HepG2 (cell line): ENCODE measurements around the gene MXI1. TPM values are rescaled to one million over a fixed set of nuclear protein-coding genes. Genes with fewer than 3 reads are reported as not detected.

ENCODE experiments used
- HOXD1 ChIP-seq: sonication (generic); formaldehyde crosslinking; IDR thresholded peaks from 2 replicates; pipeline ENCODE4 v1.5.0; 2020; ENCODE audit warnings: missing genetic modification reagents
- IKZF4 ChIP-seq: sonication (generic); formaldehyde crosslinking; IDR thresholded peaks from 2 replicates; pipeline ENCODE4 v1.5.1; 2020; ENCODE audit warnings: borderline replicate concordance, mild to moderate bottlenecking, low read depth, missing genetic modification reagents; ENCODE audit errors: not compliant biosample characterization
- MED8 ChIP-seq: sonication (generic); formaldehyde crosslinking; IDR thresholded peaks from 2 replicates; pipeline ENCODE4 v1.8.1; 2023; ENCODE audit warnings: mild to moderate bottlenecking, missing genetic modification reagents; ENCODE audit not compliant: insufficient replicate concordance
- MXI1 ChIP-seq: IDR thresholded peaks from 3 replicates; pipeline ENCODE4 v1.6.1; 2012; ENCODE audit warnings: low read depth, low read length, inconsistent platforms, borderline replicate concordance
- SALL1 ChIP-seq: sonication (generic); formaldehyde crosslinking; IDR thresholded peaks from 2 replicates; pipeline ENCODE4 v1.8.0; 2022; ENCODE audit warnings: mild to moderate bottlenecking, missing genetic modification reagents
- SUZ12 ChIP-seq: fragments of 150-350 bp; IDR thresholded peaks from 2 replicates; pipeline ENCODE4 v1.6.1; 2014; ENCODE audit warnings: low read depth, low read length
- UBTF ChIP-seq: sonication (generic); formaldehyde crosslinking; IDR thresholded peaks from 2 replicates; pipeline ENCODE4 v1.4.0; 2020; ENCODE audit warnings: mild to moderate bottlenecking, missing genetic modification reagents
- XRCC5 ChIP-seq: fragments of 200-400 bp; formaldehyde crosslinking; optimal IDR thresholded peaks from 2 replicates; pipeline ENCODE3; 2017; ENCODE audit warnings: mild to moderate bottlenecking, low read length
- ZBTB20 ChIP-seq: sonication (generic); formaldehyde crosslinking; IDR thresholded peaks from 2 replicates; pipeline ENCODE4 v1.8.1; 2023; ENCODE audit warnings: missing genetic modification reagents, low read depth, mild to moderate bottlenecking, borderline replicate concordance
- ZBTB40 ChIP-seq, 2 experiments: fragments of 450-650 bp in 1 of 2; sonication (generic) in 1 of 2; formaldehyde crosslinking in 1 of 2; IDR thresholded peaks; 2 replicates each; pipeline versions ENCODE4 v1.6.1 to v1.8.0; 2016 to 2022; ENCODE audit warnings: antibody characterized with exemption in 1 of 2, mild to moderate bottlenecking in 1 of 2, missing genetic modification reagents in 1 of 2
- ZFX ChIP-seq: sonication (generic); formaldehyde crosslinking; IDR thresholded peaks from 2 replicates; pipeline ENCODE4 v1.4.0; 2020; ENCODE audit warnings: mild to moderate bottlenecking, low read depth, missing genetic modification reagents, moderate library complexity
- ZNF143 ChIP-seq: sonication (generic); formaldehyde crosslinking; IDR thresholded peaks from 2 replicates; pipeline ENCODE4 v1.4.0; 2020; ENCODE audit warnings: missing genetic modification reagents
- ZNF292 ChIP-seq: sonication (generic); formaldehyde crosslinking; IDR thresholded peaks from 2 replicates; pipeline ENCODE4 v1.8.1; 2022; ENCODE audit warnings: mild to moderate bottlenecking, low read depth, missing genetic modification reagents, borderline replicate concordance
- ZNF496 ChIP-seq: sonication (generic); formaldehyde crosslinking; IDR thresholded peaks from 2 replicates; pipeline ENCODE4 v1.8.1; 2023; ENCODE audit warnings: mild to moderate bottlenecking, moderate library complexity, missing genetic modification reagents; ENCODE audit not compliant: insufficient replicate concordance
- ZNF75D ChIP-seq: sonication (generic); formaldehyde crosslinking; IDR thresholded peaks from 2 replicates; pipeline ENCODE4 v1.8.1; 2023; ENCODE audit warnings: missing genetic modification reagents, mild to moderate bottlenecking, borderline replicate concordance
- polyA plus RNA-seq, 8 experiments: library from polyadenylated mRNA; depleted of rRNA in 3 of 8; stranded (reverse) in 7 of 8; unstranded in 1 of 8; fragments of >200 nt; fragmentation: Illumina TruSeq in 4 of 8; extraction: Trizol in 4 of 8; gene quantifications; 2 replicates each; pipeline versions ENCODE4 v1.2.1 to v1.2.3, GENCODE V29; 2011 to 2016; ENCODE audit warnings: low read depth in 4 of 8, missing spikeins in 1 of 8, mixed read lengths in 1 of 8; ENCODE audit not compliant: insufficient read depth in 1 of 8
- total RNA-seq, 5 experiments: library from RNA; depleted of rRNA; stranded (reverse); fragments of >200 nt; fragmentation: Illumina TruSeq; extraction: Trizol; gene quantifications; 2 replicates each; pipeline ENCODE4 v1.2.3, GENCODE V29; 2016; ENCODE audit warnings: low read depth in 1 of 5
- TF ChIP-seq, protein P1 (sequence below): sonication (generic); formaldehyde crosslinking; IDR thresholded peaks from 2 replicates; pipeline ENCODE4 v1.4.0; 2020; ENCODE audit warnings: low read depth, mild to moderate bottlenecking, missing genetic modification reagents

MXI1 gene
- total and polyA plus RNA-seq, 2 of the 13 experiments (the other 11 are each of a cell fraction or from before 2014, with no cell fraction given) = 6.6 to 22.0 TPM

- TF ChIP-seq ZBTB40 (IDR thresholded peaks at IDR 0.05) (no peak), ZBTB40 (CRISPR knock-in tag; IDR thresholded peaks at IDR 0.05) (peak; percentile 49; the same call in 1 of the 2 replicates), ZNF75D (CRISPR knock-in tag) (no peak), SUZ12 (no peak), IKZF4 (no peak), ZFX (CRISPR knock-in tag) (peak; percentile 64), UBTF (CRISPR knock-in tag) (0 out of 2 replicates have a peak, but pooled peaks have one; percentile 27), HOXD1 (CRISPR knock-in tag) (no peak), MXI1 (peak; percentile 97; the same call in 2 of the 3 replicates), XRCC5 (peak; percentile 56), ZNF292 (CRISPR knock-in tag) (no peak), ZNF143 (CRISPR knock-in tag) (0 out of 2 replicates have a peak, but pooled peaks have one; percentile 17), ZNF496 (CRISPR knock-in tag) (no peak), ZBTB20 (CRISPR knock-in tag) (no peak), SALL1 (CRISPR knock-in tag) (peak; percentile 34; the same call in 1 of the 2 replicates), MED8 (CRISPR knock-in tag) (no peak)
- TF ChIP-seq, protein P1, sequence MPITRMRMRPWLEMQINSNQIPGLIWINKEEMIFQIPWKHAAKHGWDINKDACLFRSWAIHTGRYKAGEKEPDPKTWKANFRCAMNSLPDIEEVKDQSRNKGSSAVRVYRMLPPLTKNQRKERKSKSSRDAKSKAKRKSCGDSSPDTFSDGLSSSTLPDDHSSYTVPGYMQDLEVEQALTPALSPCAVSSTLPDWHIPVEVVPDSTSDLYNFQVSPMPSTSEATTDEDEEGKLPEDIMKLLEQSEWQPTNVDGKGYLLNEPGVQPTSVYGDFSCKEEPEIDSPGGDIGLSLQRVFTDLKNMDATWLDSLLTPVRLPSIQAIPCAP (CRISPR knock-in tag) = no peak
These were observed 3.5 kb downstream of the MXI1 start (continued) for GRCh38 chr10:110210674-110211464.
